GM18505 (cell line): ENCODE data around the gene S100A11.

Experiments
- ATAC-seq: cut with Tn5 transposase; IDR thresholded peaks from one replicate; pipeline ENCODE4 v1.9.1; 2021; ENCODE audit not compliant: unreplicated experiment
- POLR2A ChIP-seq: IDR thresholded peaks from 4 replicates; pipeline ENCODE4 v1.6.1; 2011; ENCODE audit warnings: borderline replicate concordance; ENCODE audit not compliant: insufficient read depth, insufficient read length; ENCODE audit errors: extremely low read depth

S100A11 gene

DNA sequence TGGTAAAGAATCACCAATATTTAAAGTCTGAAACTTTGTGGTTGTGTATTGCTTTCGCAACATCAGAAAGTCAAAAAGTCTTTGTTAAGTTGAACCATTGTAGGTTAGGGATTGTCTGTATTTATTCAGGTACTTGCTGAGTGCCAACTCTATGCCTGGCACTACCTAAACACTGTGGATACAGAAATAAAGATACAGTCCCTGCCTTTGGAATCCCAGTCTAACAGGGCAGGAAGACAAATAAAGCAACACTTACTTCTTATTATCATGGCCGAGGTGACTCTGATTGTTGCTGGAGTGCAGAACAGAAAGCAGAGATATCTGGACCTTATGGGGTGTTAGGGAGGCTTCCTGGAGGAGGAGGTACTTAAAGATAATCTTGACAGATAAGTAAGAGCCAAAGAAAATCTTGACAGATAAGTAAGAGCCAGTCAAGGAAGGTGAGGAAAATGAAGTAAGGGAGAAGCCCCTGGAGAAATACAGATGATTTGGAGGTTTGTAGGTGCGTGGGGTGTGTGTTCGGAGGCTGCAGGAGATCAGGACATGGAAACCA, 31.4 kb downstream of the S100A11 start:
- ATAC-seq = no peak
- TF ChIP-seq POLR2A = no peak

DNA sequence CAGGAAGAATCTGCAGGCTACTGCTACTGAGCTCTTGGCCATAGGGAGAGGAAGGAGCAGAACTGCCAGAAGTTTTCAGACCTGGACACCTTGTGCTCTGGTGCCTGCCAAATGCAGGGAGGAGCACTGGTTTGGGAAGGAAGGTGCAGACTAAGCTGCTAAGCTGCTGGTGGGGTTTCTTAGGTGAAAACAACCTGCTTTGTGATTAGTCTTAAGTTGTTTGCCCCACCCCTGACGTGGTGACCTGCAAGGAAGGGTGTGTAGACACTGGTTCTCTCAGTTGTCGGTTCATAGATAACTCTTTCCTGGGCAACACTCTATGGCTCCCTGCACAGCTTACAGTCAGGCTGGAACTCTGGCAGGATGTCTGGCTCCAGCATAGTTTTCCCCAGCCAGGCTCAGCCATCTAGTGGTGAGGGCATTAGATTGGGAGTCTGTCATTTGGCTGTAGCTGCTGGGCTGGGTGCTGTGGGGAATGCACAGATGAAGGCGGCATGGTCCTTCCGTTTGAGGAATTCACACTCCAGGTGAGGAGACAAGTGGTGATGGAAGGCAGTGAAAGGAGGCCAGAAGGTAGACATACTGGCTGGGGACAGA, 32.9 kb downstream of the S100A11 start:
- no peak for TF ChIP-seq POLR2A
- no peak for ATAC-seq

DNA sequence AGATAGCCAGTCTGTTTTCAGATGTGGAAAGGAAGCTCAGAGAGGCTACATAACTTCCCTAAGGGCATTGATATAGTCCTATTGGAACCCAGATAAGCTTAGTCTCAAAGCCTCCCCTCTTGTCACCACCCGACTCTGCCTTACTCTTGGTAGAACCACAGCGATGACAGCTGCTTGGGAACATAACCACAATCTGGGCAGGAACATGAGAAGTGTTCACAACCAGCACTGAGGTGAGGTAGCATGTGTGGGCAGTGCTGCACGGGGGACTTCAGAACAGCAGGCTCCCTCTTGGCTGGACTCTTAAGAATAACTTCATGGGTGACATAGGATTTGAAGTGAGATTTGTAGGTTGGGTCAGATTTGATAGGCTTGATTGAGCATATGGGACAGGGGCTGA, 33.8 kb downstream of the S100A11 start:
- no peak for ATAC-seq

DNA sequence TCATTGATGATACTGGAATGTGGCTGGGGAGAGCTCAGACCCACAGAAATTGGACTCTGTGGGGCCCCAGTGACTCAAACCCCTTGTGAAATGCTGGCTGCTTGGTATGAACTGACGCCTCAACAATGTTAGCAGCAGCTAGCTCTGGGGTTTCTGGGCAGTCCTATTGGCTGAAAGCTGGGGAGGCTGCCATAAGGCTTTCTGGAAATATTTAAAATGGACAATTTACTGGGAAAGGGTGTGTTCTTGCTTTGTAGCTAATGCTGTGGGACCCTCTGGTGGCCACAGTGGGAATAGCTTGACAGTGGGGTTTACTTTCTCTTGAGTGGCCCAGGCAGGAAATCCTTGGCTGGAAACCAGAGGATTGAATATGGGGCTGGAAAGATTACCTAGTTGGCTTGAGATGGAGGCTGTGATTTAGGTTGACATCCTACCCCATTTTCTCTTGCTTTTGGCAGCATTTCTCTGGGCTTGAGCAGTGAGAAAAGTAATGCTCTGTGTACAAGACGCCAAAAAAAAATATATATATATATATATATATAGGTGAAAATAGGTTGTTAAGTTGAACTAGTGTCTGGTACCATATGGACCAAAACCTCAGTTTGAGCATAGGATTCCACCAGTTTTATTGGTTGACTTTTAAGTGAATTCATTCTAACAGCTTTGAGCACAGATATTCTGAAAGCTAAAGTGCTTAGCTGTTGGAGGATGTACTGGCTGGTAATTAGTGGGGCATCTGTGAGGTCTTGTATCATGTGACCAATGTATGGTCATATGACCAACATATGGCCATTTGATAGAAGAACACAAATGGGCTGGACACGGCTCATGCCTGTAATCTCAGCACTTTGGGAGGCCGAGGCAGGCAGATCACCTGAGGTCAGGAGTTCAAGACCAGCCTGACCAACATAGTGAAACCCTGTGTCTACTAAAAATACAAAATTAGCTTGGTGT, 34.9 kb downstream of the S100A11 start:
- ATAC-seq = no peak
- TF ChIP-seq POLR2A = no peak

More for the DNA sequence above, 33.8 kb downstream of the S100A11 start:
- TF ChIP-seq POLR2A = no peak

DNA sequence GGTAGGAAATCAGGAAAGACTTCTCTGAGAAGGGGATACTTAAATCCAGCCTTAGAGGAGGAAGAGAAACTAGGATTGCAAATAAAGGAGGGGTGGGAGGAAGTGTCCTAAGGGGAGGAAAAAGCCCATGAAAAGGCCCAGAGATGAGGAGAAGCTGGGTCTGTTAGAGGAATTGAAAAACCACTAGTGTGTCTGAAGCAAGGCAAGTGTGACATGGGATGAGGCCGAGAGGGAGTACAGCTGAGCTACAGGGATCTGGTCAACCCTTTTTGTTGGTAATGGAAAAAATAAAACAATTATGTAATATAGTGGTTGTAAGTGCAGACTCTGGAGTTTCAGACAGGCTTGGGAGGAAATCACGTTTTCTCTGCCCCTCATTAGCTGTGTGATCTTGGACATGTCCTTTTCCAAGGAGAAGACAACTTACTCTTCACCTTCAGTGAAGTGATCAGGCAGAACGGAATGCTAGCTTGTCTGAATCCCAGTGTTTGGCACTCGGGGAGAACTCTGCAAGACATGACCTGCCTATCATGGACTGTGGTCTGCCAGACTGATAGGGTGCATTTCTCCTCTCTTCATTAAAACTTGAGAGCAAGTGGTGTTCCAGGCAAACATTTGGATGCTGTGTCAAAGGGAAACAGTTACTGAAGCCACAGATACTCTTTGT, 35.7 kb downstream of the S100A11 start:
- ATAC-seq = no peak
- TF ChIP-seq POLR2A = no peak

DNA sequence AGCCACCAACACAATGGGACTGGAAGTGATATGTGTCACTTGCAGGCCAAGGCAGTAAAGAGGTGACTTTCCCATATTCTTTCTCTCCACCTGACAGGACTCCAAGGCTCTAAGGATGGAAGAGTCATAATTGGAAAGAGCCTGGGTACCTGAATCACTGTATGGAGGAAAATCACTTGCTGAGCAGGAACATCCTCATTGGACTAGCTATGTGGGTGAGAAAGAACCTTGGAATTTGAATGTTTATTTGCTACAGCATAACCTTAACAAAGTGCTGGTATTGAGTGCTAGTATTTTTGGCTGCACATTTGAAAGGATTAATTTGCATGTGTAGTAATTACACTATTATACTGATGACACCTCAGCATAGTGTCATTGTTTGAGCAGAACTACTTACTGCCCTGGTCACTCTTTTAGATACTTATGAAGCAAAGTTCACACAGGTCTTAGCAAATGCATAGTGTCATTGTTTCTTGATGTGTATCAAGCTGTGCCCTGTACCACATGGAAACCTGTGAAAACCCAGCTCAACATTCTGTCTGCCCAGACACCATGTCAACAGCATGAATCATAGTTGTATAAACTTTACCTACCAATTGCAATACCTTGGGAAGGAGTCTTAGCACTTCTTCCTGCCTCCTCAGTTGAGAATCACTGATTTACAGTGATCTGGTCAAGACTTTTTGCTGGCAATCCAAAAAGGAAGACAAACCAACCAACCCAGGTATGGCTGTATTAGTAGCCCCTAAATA, 38.0 kb downstream of the S100A11 start:
- no peak for ATAC-seq
- TF ChIP-seq POLR2A = no peak

DNA sequence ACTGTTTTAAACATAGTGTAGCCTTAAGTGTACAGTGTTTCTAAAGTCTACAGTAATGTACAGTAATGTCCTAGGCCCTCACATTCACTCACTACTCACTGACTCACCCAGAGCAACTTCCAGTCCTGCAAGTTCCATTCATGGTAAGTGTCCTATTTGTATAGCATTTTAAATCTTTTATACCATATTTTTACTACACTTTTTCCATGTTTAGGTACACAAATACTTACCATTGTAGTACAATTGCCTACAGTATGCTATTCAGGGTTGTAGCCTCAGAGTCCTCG, 39.6 kb downstream of the S100A11 start:
- ATAC-seq = no peak
- TF ChIP-seq POLR2A = no peak

DNA sequence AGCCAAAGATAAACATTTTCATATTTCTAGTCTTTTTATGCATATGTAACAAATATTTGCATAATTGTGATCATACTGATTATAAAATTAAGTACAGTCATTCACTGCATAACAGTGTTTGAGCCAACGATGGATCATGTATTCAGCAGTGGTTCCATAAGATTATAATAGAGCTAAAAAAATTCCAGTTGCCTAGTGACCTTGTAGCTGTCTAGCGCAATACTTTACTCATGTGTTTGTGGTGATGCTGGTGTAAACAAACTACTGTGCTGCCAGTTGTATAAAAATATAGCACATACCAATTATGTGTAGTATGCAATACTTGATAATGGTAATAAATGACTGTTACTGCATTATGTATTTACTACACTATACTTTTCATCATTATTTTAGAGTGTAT, 41.0 kb downstream of the S100A11 start:
- no peak for TF ChIP-seq POLR2A
- no peak for ATAC-seq

DNA sequence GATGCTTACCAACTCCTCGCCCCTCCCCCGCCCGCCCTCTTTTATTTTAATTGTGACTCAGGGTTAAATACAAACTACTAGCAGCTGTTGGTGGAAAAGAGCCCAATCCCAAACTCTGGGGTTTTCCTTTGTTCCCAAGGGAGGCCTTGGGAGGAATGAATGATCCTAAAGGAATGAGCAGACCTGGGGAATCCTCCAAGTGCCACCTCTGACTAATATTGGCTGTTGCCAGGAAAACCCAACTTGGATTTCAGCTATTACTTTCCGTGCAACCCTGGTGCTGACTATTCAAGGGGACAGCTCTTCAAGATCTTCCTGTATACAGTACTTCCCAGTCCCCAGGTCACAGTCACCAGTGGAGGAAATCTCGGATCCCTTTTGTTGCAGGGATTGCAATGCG, 41.8 kb downstream of the S100A11 start:
- no peak for ATAC-seq
- TF ChIP-seq POLR2A = no peak

DNA sequence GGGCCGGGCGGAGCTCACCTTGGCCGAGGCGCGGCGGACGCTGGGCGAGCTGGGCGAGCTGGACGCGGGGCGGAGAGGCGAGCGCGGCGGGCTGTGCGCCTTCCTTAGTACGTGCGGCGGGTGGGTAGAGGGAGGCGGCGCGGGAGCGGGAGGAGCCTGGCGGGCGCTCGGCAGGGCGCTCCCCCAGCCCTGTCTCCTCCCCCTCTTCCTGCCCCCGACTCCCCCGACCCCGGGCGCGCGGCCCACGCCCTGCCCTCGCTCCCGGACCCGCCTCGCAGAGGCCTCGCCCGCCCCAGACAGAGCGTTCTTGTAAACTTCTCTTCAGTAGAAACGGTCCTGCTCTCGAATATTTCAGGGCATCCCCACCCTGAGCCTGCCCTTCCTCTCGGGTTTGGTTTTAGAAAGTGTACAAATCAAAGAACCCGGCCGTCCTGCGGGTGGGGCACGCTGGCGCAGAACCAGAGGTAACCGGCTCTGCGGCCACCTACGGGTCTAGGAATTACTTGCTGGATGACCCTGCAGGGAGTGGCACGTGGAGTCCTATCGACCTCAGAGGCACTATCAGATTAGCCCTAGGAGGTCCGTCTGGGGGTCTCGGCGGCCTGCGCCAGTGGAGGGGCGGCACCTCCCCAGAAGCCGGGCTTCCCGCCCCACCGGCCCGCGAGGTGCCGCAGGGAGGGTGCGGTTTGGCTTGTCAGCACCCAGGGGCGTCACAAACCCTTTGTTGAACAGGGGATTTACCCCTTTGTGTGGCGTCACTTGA, 42.9 kb downstream of the S100A11 start, which contains the start of gene S100A10:
TSS of gene S100A10 (minus strand) at position 126 of the 763 bp plus-strand sequence. CDS start 7,629 bp downstream, outside the sequence.
- ATAC-seq = no peak
- TF ChIP-seq POLR2A = no peak

DNA sequence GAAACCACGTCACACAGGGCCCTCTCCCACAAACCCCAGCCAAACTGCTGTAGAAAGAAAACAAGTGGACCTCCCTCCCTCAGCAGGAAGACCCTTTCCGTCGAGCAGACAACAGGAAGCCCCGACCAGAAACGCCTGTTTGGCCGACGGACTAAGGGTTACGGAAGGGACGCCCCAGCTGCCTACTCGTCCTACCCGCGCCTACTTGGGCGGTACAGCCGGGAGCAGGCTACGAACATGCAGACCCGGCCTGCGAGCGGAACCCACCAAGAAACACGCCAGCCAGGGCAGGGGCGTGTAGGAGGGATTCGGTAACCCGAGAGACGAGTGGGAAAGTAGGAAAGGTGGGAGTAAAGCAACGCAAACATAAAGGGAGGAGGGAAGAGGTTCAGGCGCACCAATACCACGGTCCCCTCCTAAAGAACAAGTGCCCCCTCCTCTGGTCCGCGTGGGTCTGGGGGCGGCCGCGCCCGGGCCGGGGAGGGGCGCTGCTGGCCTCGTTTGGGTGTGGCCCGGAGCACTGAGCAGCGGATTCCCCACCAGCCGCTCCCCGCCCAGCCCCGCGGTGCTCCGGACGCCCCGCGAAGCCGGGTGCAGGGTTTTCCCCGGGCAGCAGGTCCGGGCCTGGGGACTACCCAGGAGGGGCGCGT, 43.6 kb downstream of the S100A11 start:
- TF ChIP-seq POLR2A = no peak
- ATAC-seq = no peak

DNA sequence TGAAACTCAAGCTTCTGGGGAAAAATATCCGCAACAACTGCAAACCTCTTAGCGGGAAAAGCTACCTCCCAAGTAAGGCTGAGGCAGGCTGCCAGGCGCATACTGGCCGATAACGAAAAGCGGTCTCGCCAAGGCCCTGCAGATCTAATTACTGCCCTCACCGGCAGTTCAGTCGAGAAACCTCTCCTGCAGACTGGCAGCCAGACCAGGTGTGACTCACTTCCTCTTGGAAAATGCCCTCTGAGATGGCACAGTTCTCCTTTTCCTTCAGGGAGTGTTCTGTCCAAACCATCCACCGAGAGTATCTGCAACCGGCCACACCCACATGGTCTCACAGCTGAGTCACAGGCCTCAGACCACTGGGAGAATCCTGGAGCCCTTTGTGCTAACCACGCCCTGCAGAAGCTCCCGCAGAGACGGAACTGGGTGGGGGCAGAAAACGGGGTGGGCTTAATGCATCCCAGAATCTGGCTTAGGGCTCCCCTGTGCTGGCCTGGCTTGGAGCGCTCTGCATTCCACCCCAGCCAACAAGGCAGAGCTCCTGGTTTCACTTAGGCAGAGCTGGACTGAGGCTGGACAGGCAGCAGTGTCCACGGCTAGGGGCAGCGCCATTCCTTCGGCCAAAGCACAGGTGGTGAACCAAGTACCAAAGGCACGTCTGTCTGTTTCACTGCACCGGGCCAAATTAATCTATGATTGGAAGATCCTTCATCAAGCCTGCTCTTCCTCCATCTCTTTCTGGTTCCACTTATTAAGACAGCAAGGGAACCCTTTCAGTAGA, 44.3 kb downstream of the S100A11 start:
- TF ChIP-seq POLR2A = no peak
- ATAC-seq = no peak
